Measurements from ENCODE around the gene ZAR1L.

The ZAR1L gene

GRCh38 chr13:32297206-32297605, 18.0 kb downstream of the ZAR1L start:
- H3K9ac ChIP-seq (ENCODE audit: low read length): no peak overlapping the region
- H3K4ac ChIP-seq (ENCODE audit: low read depth, low read length): no peak overlapping the region
- H3K9me3 ChIP-seq (ENCODE audit: insufficient read depth, low read depth, low read length): no peaks in the 10 kb centered on the region
- no peak overlapping the region for H4K91ac ChIP-seq (ENCODE audit: low read depth, low read length)
- no peak overlapping the region for H2AFZ ChIP-seq (ENCODE audit: insufficient read depth, low read length, poor library complexity)
- no peak overlapping the region for H3K4me2 ChIP-seq (ENCODE audit: low read length)
- no peak overlapping the region for H3K4me3 ChIP-seq (ENCODE audit: low read depth, low read length)
- H3K23ac ChIP-seq (ENCODE audit: low read length): no peak overlapping the region
- WGBS (ENCODE audit: extremely low coverage, insufficient coverage, insufficient read length): no CpG with 5 or more reads among the region's 2 CpGs
- no peaks in the 10 kb centered on the region for H3K4me1 ChIP-seq (ENCODE audit: control insufficient read depth in 1 of 2, insufficient read depth in 2 of 2, low read length in 2 of 2)
- H2BK12ac ChIP-seq (ENCODE audit: low read length): no peak overlapping the region
- H3K27me3 ChIP-seq (ENCODE audit: insufficient read depth, low read length): no peaks in the 10 kb centered on the region
- H2AK5ac ChIP-seq (ENCODE audit: low read length): no peak overlapping the region
- H2BK5ac ChIP-seq (ENCODE audit: low read depth, low read length, poor library complexity): no peak overlapping the region
- H4K12ac ChIP-seq (ENCODE audit: low read depth, low read length): no peak overlapping the region
- no peak overlapping the region for H4K8ac ChIP-seq (ENCODE audit: low read depth, low read length)
- H3K27ac ChIP-seq (ENCODE audit: low read depth, low read length): no peak overlapping the region
- no peak overlapping the region for H2BK120ac ChIP-seq (ENCODE audit: insufficient read depth, low read length, poor library complexity)
- no peaks in the 10 kb centered on the region for H3K79me2 ChIP-seq (ENCODE audit: control insufficient read depth, insufficient read depth, low read length, poor library complexity)
- H3K36me3 ChIP-seq (ENCODE audit: control insufficient read depth in 1 of 2, insufficient read depth in 2 of 2, low read length in 2 of 2): no peaks in the 10 kb centered on the region
- no peak overlapping the region for H3K18ac ChIP-seq (ENCODE audit: low read length)
- no peak overlapping the region for H3K14ac ChIP-seq (ENCODE audit: low read length)
- no peak for DNase-seq
- no peaks in the 10 kb centered on the region for H3K79me1 ChIP-seq (ENCODE audit: low read length)

GRCh38 chr13:32285633-32285965, 29.6 kb downstream of the ZAR1L start:
- no peak overlapping the region for H2BK5ac ChIP-seq (ENCODE audit: low read depth, low read length, poor library complexity)
- H3K79me1 ChIP-seq (ENCODE audit: low read length): no peaks in the 10 kb centered on the region
- H3K4me1 ChIP-seq (ENCODE audit: control insufficient read depth in 1 of 2, insufficient read depth in 2 of 2, low read length in 2 of 2): no peaks in the 10 kb centered on the region
- H4K8ac ChIP-seq (ENCODE audit: low read depth, low read length): no peak overlapping the region
- H2BK120ac ChIP-seq (ENCODE audit: insufficient read depth, low read length, poor library complexity): no peak overlapping the region
- H3K9ac ChIP-seq (ENCODE audit: low read length): no peak overlapping the region
- no peak overlapping the region for H3K4me3 ChIP-seq (ENCODE audit: low read depth, low read length)
- H3K18ac ChIP-seq (ENCODE audit: low read length): no peak overlapping the region
- H2AFZ ChIP-seq (ENCODE audit: insufficient read depth, low read length, poor library complexity): no peak overlapping the region
- no peak overlapping the region for H4K12ac ChIP-seq (ENCODE audit: low read depth, low read length)
- H3K27ac ChIP-seq (ENCODE audit: low read depth, low read length): no peak overlapping the region
- H3K14ac ChIP-seq (ENCODE audit: low read length): no peak overlapping the region
- H2AK5ac ChIP-seq (ENCODE audit: low read length): no peak overlapping the region
- H3K9me3 ChIP-seq (ENCODE audit: insufficient read depth, low read depth, low read length): no peaks in the 10 kb centered on the region
- no peaks in the 10 kb centered on the region for H3K27me3 ChIP-seq (ENCODE audit: insufficient read depth, low read length)
- H3K79me2 ChIP-seq (ENCODE audit: control insufficient read depth, insufficient read depth, low read length, poor library complexity): no peaks in the 10 kb centered on the region
- no peaks in the 10 kb centered on the region for H3K36me3 ChIP-seq (ENCODE audit: control insufficient read depth in 1 of 2, insufficient read depth in 2 of 2, low read length in 2 of 2)
- H3K4me2 ChIP-seq (ENCODE audit: low read length): no peak overlapping the region
- no peak overlapping the region for H2BK12ac ChIP-seq (ENCODE audit: low read length)
- DNase-seq: no peak
- WGBS (ENCODE audit: extremely low coverage, insufficient coverage, insufficient read length): no CpG with 5 or more reads among the region's 4 CpGs
- no peak overlapping the region for H3K23ac ChIP-seq (ENCODE audit: low read length)
- H4K91ac ChIP-seq (ENCODE audit: low read depth, low read length): no peak overlapping the region
- H3K4ac ChIP-seq (ENCODE audit: low read depth, low read length): no peak overlapping the region

- DNase-seq: no peak
- H3K4me3 ChIP-seq (ENCODE audit: low read depth, low read length): no peak overlapping the region
- H3K27me3 ChIP-seq (ENCODE audit: insufficient read depth, low read length): no peaks in the 10 kb centered on the region
- H3K9ac ChIP-seq (ENCODE audit: low read length): no peak overlapping the region
- H4K12ac ChIP-seq (ENCODE audit: low read depth, low read length): no peak overlapping the region
- no peak overlapping the region for H4K8ac ChIP-seq (ENCODE audit: low read depth, low read length)
- H2AK5ac ChIP-seq (ENCODE audit: low read length): no peak overlapping the region
- H2AFZ ChIP-seq (ENCODE audit: insufficient read depth, low read length, poor library complexity): no peak overlapping the region
- no peaks in the 10 kb centered on the region for H3K36me3 ChIP-seq (ENCODE audit: control insufficient read depth in 1 of 2, insufficient read depth in 2 of 2, low read length in 2 of 2)
- no CpG with 5 or more reads among the region's 6 CpGs for WGBS (ENCODE audit: extremely low coverage, insufficient coverage, insufficient read length)
- H2BK12ac ChIP-seq (ENCODE audit: low read length): no peak overlapping the region
- no peak overlapping the region for H3K4me2 ChIP-seq (ENCODE audit: low read length)
- H4K91ac ChIP-seq (ENCODE audit: low read depth, low read length): no peak overlapping the region
- H3K4me1 ChIP-seq (ENCODE audit: control insufficient read depth in 1 of 2, insufficient read depth in 2 of 2, low read length in 2 of 2): no peaks in the 10 kb centered on the region
- H3K14ac ChIP-seq (ENCODE audit: low read length): no peak overlapping the region
- H3K27ac ChIP-seq (ENCODE audit: low read depth, low read length): no peak overlapping the region
- no peak overlapping the region for H2BK120ac ChIP-seq (ENCODE audit: insufficient read depth, low read length, poor library complexity)
- no peak overlapping the region for H2BK5ac ChIP-seq (ENCODE audit: low read depth, low read length, poor library complexity)
- H3K79me2 ChIP-seq (ENCODE audit: control insufficient read depth, insufficient read depth, low read length, poor library complexity): no peaks in the 10 kb centered on the region
- H3K23ac ChIP-seq (ENCODE audit: low read length): no peak overlapping the region
- H3K79me1 ChIP-seq (ENCODE audit: low read length): no peaks in the 10 kb centered on the region
- no peak overlapping the region for H3K18ac ChIP-seq (ENCODE audit: low read length)
- no peak overlapping the region for H3K4ac ChIP-seq (ENCODE audit: low read depth, low read length)
- H3K9me3 ChIP-seq (ENCODE audit: insufficient read depth, low read depth, low read length): no peaks in the 10 kb centered on the region
These were observed 30.1 kb downstream of the ZAR1L start for GRCh38 chr13:32284927-32285632.

GRCh38 chr13:32282096-32282711, 33.0 kb downstream of the ZAR1L start:
- no peak overlapping the region for H3K4me3 ChIP-seq (ENCODE audit: low read depth, low read length)
- H3K23ac ChIP-seq (ENCODE audit: low read length): no peak overlapping the region
- H2BK5ac ChIP-seq (ENCODE audit: low read depth, low read length, poor library complexity): no peak overlapping the region
- no peaks in the 10 kb centered on the region for H3K79me1 ChIP-seq (ENCODE audit: low read length)
- no peak overlapping the region for H2AK5ac ChIP-seq (ENCODE audit: low read length)
- no peaks in the 10 kb centered on the region for H3K79me2 ChIP-seq (ENCODE audit: control insufficient read depth, insufficient read depth, low read length, poor library complexity)
- WGBS (ENCODE audit: extremely low coverage, insufficient coverage, insufficient read length): no CpG with 5 or more reads among the region's 2 CpGs
- DNase-seq: no peak
- H3K9ac ChIP-seq (ENCODE audit: low read length): no peak overlapping the region
- H3K36me3 ChIP-seq (ENCODE audit: control insufficient read depth in 1 of 2, insufficient read depth in 2 of 2, low read length in 2 of 2): no peaks in the 10 kb centered on the region
- no peak overlapping the region for H3K4me2 ChIP-seq (ENCODE audit: low read length)
- H4K91ac ChIP-seq (ENCODE audit: low read depth, low read length): no peak overlapping the region
- H3K9me3 ChIP-seq (ENCODE audit: insufficient read depth, low read depth, low read length): no peaks in the 10 kb centered on the region
- H2BK120ac ChIP-seq (ENCODE audit: insufficient read depth, low read length, poor library complexity): no peak overlapping the region
- H2AFZ ChIP-seq (ENCODE audit: insufficient read depth, low read length, poor library complexity): no peak overlapping the region
- no peak overlapping the region for H4K12ac ChIP-seq (ENCODE audit: low read depth, low read length)
- H4K8ac ChIP-seq (ENCODE audit: low read depth, low read length): no peak overlapping the region
- no peak overlapping the region for H3K4ac ChIP-seq (ENCODE audit: low read depth, low read length)
- no peak overlapping the region for H3K18ac ChIP-seq (ENCODE audit: low read length)
- no peaks in the 10 kb centered on the region for H3K27me3 ChIP-seq (ENCODE audit: insufficient read depth, low read length)
- no peaks in the 10 kb centered on the region for H3K4me1 ChIP-seq (ENCODE audit: control insufficient read depth in 1 of 2, insufficient read depth in 2 of 2, low read length in 2 of 2)
- H2BK12ac ChIP-seq (ENCODE audit: low read length): no peak overlapping the region
- no peak overlapping the region for H3K27ac ChIP-seq (ENCODE audit: low read depth, low read length)
- no peak overlapping the region for H3K14ac ChIP-seq (ENCODE audit: low read length)
